ENCODE measurements around the gene PTCH2. TPM values are rescaled to one million over a fixed set of nuclear protein-coding genes. Genes with fewer than 3 reads are reported as not detected.

The PTCH2 gene
- total and polyA plus RNA-seq, 2 of the 13 experiments (the other 11 are each of a cell fraction or from before 2014, with no cell fraction given) = 0.60 to 1.5 TPM

GRCh38 chr1:44819608-44820327 lies 23.3 kb downstream of the PTCH2 start (continued):
- TF ChIP-seq HMGXB4 (CRISPR knock-in tag; IDR thresholded peaks at IDR 0.05; ENCODE audit: borderline replicate concordance in 1 of 2, low read depth in 1 of 2) (peak in 1 of 2 experiments; percentile 76; a peak in 2 of 4 replicates), ZBTB26 (CRISPR knock-in tag; IDR thresholded peaks at IDR 0.05; ENCODE audit: borderline replicate concordance) (no peak; the same call in 1 of the 2 replicates), ZBTB7B (CRISPR knock-in tag; IDR thresholded peaks at IDR 0.05) (no peak), RXRA (CRISPR knock-in tag; IDR thresholded peaks at IDR 0.05) (no peak; the same call in none of the 2 replicates), ATM (IDR thresholded peaks at IDR 0.05; ENCODE audit: borderline replicate concordance) (no peak), TIGD3 (CRISPR knock-in tag; IDR thresholded peaks at IDR 0.05; ENCODE audit: borderline replicate concordance) (0 out of 2 replicates have a peak, but pooled peaks have one; percentile 63), TFDP2 (CRISPR knock-in tag; IDR thresholded peaks at IDR 0.05) (peak; percentile 49; the same call in 1 of the 2 replicates), HES4 (CRISPR knock-in tag; IDR thresholded peaks at IDR 0.05; ENCODE audit: borderline replicate concordance) (no peak)

Measured in HepG2 (cell line).